Endothelial cell of umbilical vein (primary cell): ENCODE results near the gene PKNOX2. TPM values are rescaled to one million over a fixed set of nuclear protein-coding genes. Genes with fewer than 3 reads are reported as not detected.

Source experiments
- BruUV-seq: library from RNA; stranded (reverse); fragments of 400-500 nt; replicated peaks from 2 replicates; lab custom pipeline; 2021; lab: Mats Ljungman, UMichigan
- CTCF ChIA-PET: fragments of 300-600, 350-600 bp; sonication (Branson Sonifier 250); formaldehyde crosslinking; loops from one replicate; lab custom pipeline; 2021; ENCODE audit warnings: antibody characterized with exemption, inconsistent platforms; lab: Charles Lee
- POLR2A ChIA-PET: fragments of 300-600, 350-600 bp; sonication (Branson Sonifier 250); formaldehyde crosslinking; loops from one replicate; lab custom pipeline; 2021; ENCODE audit warnings: antibody characterized with exemption, inconsistent platforms; lab: Charles Lee
- DNase-seq: peaks from one replicate; pipeline ENCODE4 v3.0.0-alpha.2; 2011; ENCODE audit warnings: low read depth, low spot score
- FAIRE-seq: peaks from 2 replicates; lab custom pipeline; 2011; peaks lifted over from hg19 to GRCh38; lab: Jason Lieb, UNC
- H2AFZ ChIP-seq: 2 replicates; pipeline ENCODE4 v1.6.0; 2012; ENCODE audit warnings: low read depth, low read length, control low read depth, inconsistent platforms
- H3K27ac ChIP-seq: 2 replicates; pipeline ENCODE4 v1.5.1; 2011; ENCODE audit warnings: low read depth, mild to moderate bottlenecking, control low read depth, low read length, moderate library complexity; ENCODE audit not compliant: insufficient read depth
- H3K27me3 ChIP-seq, 2 experiments: 2 replicates each; pipeline versions ENCODE4 v1.6.0 to v1.6.1; 2011; ENCODE audit warnings: low read length in 2 of 2, mixed read lengths in 1 of 2; ENCODE audit not compliant: control insufficient read depth in 2 of 2, insufficient read depth in 2 of 2
- H3K36me3 ChIP-seq, 2 experiments: 2 replicates in 1 of 2; 3 replicates in 1 of 2; pipeline ENCODE4 v1.5.1; 2011; ENCODE audit warnings: low read length in 2 of 2, mild to moderate bottlenecking in 1 of 2, moderate library complexity in 1 of 2; ENCODE audit not compliant: control insufficient read depth in 2 of 2, insufficient read depth in 2 of 2; ENCODE audit errors: extremely low read depth in 1 of 2
- H3K4me1 ChIP-seq: 3 replicates; pipeline ENCODE4 v1.5.1; 2011; ENCODE audit warnings: mild to moderate bottlenecking, low read length; ENCODE audit not compliant: control insufficient read depth, insufficient read depth; ENCODE audit errors: extremely low read depth
- H3K4me2 ChIP-seq: 2 replicates; pipeline ENCODE4 v1.6.1; 2011; ENCODE audit warnings: low read length, control low read depth, mixed read lengths; ENCODE audit not compliant: insufficient read depth
- H3K4me3 ChIP-seq, 3 experiments: fragments of 200-600 bp in 1 of 3; sonication (generic), shearing (Covaris generic) in 1 of 3; replicated peaks in 1 of 3; 2 replicates each; pipeline ENCODE4 v1.5.1; 2011 to 2016; ENCODE audit warnings: control low read depth in 3 of 3, low read length in 3 of 3, mild to moderate bottlenecking in 2 of 3, inconsistent platforms in 1 of 3, low read depth in 1 of 3, moderate library complexity in 1 of 3; ENCODE audit not compliant: insufficient read depth in 1 of 3
- H3K79me2 ChIP-seq: 2 replicates; pipeline ENCODE4 v1.6.0; 2012; ENCODE audit warnings: low read length, inconsistent platforms; ENCODE audit not compliant: control insufficient read depth, insufficient read depth
- H3K9ac ChIP-seq: replicated peaks from 2 replicates; pipeline ENCODE3; 2011; ENCODE audit warnings: low read length, control low read depth; ENCODE audit not compliant: insufficient read depth; ENCODE audit errors: extremely low read depth
- H3K9me1 ChIP-seq: replicated peaks from 3 replicates; pipeline ENCODE4 v1.6.0; 2011; ENCODE audit warnings: mild to moderate bottlenecking, low read length; ENCODE audit not compliant: control insufficient read depth, insufficient read depth; ENCODE audit errors: extremely low read depth
- H3K9me3 ChIP-seq: replicated peaks from 2 replicates; pipeline ENCODE4 v1.5.1; 2012; ENCODE audit warnings: low read length, inconsistent platforms; ENCODE audit not compliant: control insufficient read depth, insufficient read depth
- H4K20me1 ChIP-seq: replicated peaks from 2 replicates; pipeline ENCODE3; 2011; ENCODE audit warnings: mild to moderate bottlenecking, low read length; ENCODE audit not compliant: control insufficient read depth, insufficient read depth; ENCODE audit errors: extremely low read depth
- EZH2 ChIP-seq: IDR thresholded peaks from 2 replicates; pipeline ENCODE4 v1.6.1; 2012; ENCODE audit warnings: borderline replicate concordance, low read depth, mild to moderate bottlenecking, moderate library complexity, low read length, inconsistent platforms; ENCODE audit not compliant: severe bottlenecking
- FOS ChIP-seq: IDR thresholded peaks from 2 replicates; pipeline ENCODE4 v1.6.1; 2011; ENCODE audit warnings: mild to moderate bottlenecking, low read length, moderate library complexity, borderline replicate concordance; ENCODE audit not compliant: insufficient read depth
- GATA2 ChIP-seq: IDR thresholded peaks from 2 replicates; pipeline ENCODE4 v1.7.0; 2011; ENCODE audit warnings: low read depth, mild to moderate bottlenecking, moderate library complexity, mixed read lengths, low read length; ENCODE audit not compliant: insufficient read length, insufficient read depth
- JUN ChIP-seq: IDR thresholded peaks from 2 replicates; pipeline ENCODE4 v1.6.1; 2011; ENCODE audit warnings: borderline replicate concordance, low read depth; ENCODE audit not compliant: insufficient read length, insufficient read depth
- MAX ChIP-seq: IDR thresholded peaks from 2 replicates; pipeline ENCODE4 v1.6.1; 2011; ENCODE audit not compliant: insufficient read depth, insufficient read length
- MYC ChIP-seq: IDR thresholded peaks from one replicate; pipeline ENCODE4 v1.6.1; 2011; ENCODE audit warnings: mild to moderate bottlenecking, low read depth, low read length
- POLR2A ChIP-seq: IDR thresholded peaks from 2 replicates; pipeline ENCODE4 v1.6.1; 2012; ENCODE audit warnings: low read depth, mild to moderate bottlenecking, control low read depth, low read length
- POLR2AphosphoS5 ChIP-seq: IDR thresholded peaks from 2 replicates; pipeline ENCODE4 v1.6.1; 2012; ENCODE audit warnings: low read depth, mild to moderate bottlenecking, control low read depth, low read length, moderate library complexity; ENCODE audit not compliant: insufficient read depth
- dilution Hi-C: fragments of 300-500 bp; cut with MboI; formaldehyde crosslinking; loops from one replicate; pipeline ENCODE4 v1.15.0; 2019; ENCODE audit warnings: low sequenced_read_pairs; ENCODE audit not compliant: extremely low pct_ligation_motif_present
- intact Hi-C: fragments of 100-400 bp; cut with micrococcal nuclease; formaldehyde crosslinking; loops from one replicate; pipeline ENCODE4 v1.10.0; 2022
- polyA plus RNA-seq, 4 experiments: library from polyadenylated mRNA; depleted of rRNA in 3 of 4; stranded (reverse) in 3 of 4; unstranded in 1 of 4; fragments of >200 nt; gene quantifications; 2 replicates each; pipeline versions ENCODE4 v1.2.1 to v1.2.3, GENCODE V29; 2011 to 2012; ENCODE audit warnings: missing spikeins in 1 of 4
- total RNA-seq: library from RNA; stranded (reverse); gene quantifications from 2 replicates; pipeline ENCODE4 v1.2.3, GENCODE V29; 2021
- TF ChIP-seq, protein P1 (sequence below), 2 donors: IDR thresholded peaks; 1 replicate in 1 of 2; 2 replicates in 1 of 2; pipeline ENCODE4 v1.5.1; 2011; ENCODE audit warnings: low read length in 2 of 2, mild to moderate bottlenecking in 2 of 2, moderate library complexity in 2 of 2, control low read depth in 1 of 2, inconsistent platforms in 1 of 2, low read depth in 1 of 2; ENCODE audit not compliant: insufficient read depth in 1 of 2; ENCODE audit errors: extremely low read depth in 1 of 2

The PKNOX2 gene
- total and polyA plus RNA-seq, 2 donors (not counting 3 experiments of a cell fraction or from before 2014, with no cell fraction given) = 0.11 to 0.91 TPM

DNA sequence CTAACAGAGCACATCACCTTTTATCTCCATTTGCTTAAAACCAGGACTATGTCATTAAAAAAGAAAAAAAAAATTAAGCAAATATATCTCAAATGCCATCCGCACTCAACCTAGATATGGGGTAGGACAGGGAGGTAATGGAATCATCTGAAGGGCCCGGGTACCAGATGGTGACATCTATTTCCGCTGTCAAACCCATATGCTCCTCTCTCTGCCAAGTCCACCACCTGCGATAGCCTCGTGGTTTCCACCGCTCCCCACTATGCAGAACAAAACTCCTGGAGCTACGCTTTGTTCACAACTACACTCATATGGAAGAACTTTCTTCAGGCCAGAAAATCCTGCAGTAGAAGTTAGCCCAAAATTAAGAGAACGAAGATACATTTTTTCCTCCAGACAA, 300.1 kb downstream of the PKNOX2 start:
- ChIA-PET CTCF (interaction anchor here (1.5 kb wide), 1 partner anchor 12 kb away, joined by 3 read pairs; no protein-coding TSS in a partner anchor), POLR2A (interaction anchor here (0.6 kb wide), 1 partner anchor 50 kb away, joined by 3 read pairs; no protein-coding TSS in a partner anchor)
- no peak overlapping the region for H3K27ac ChIP-seq
- H3K27me3 ChIP-seq = no peaks in the 10 kb centered on the region
- no peaks in the 10 kb centered on the region for H3K9me1 ChIP-seq
- H3K4me2 ChIP-seq = no peak overlapping the region
- no peaks in the 10 kb centered on the region for H4K20me1 ChIP-seq
- intact Hi-C loops = no loop called here
- no peaks in the 10 kb centered on the region for H3K36me3 ChIP-seq
- no peak overlapping the region for H2AFZ ChIP-seq
- FAIRE-seq = no peak
- dilution Hi-C loops = no loop called here
- H3K9me3 ChIP-seq = no peaks in the 10 kb centered on the region
- no peaks in the 10 kb centered on the region for H3K79me2 ChIP-seq
- no peaks in the 10 kb centered on the region for H3K4me1 ChIP-seq
- H3K9ac ChIP-seq = no peak overlapping the region
- TF ChIP-seq, protein P1, sequence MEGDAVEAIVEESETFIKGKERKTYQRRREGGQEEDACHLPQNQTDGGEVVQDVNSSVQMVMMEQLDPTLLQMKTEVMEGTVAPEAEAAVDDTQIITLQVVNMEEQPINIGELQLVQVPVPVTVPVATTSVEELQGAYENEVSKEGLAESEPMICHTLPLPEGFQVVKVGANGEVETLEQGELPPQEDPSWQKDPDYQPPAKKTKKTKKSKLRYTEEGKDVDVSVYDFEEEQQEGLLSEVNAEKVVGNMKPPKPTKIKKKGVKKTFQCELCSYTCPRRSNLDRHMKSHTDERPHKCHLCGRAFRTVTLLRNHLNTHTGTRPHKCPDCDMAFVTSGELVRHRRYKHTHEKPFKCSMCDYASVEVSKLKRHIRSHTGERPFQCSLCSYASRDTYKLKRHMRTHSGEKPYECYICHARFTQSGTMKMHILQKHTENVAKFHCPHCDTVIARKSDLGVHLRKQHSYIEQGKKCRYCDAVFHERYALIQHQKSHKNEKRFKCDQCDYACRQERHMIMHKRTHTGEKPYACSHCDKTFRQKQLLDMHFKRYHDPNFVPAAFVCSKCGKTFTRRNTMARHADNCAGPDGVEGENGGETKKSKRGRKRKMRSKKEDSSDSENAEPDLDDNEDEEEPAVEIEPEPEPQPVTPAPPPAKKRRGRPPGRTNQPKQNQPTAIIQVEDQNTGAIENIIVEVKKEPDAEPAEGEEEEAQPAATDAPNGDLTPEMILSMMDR (IDR thresholded peaks at IDR 0.05; ENCODE audit: extremely low read depth in 1 of 2, insufficient read depth in 1 of 2, low read depth in 1 of 2, low read length in 2 of 2) = no peak
- TF ChIP-seq EZH2 (no peak), GATA2 (no peak), JUN (no peak), MYC (no peak), FOS (no peak), POLR2A (no peak), POLR2AphosphoS5 (no peak), MAX (no peak)
- DNase-seq = no peak
- no peak overlapping the region for H3K4me3 ChIP-seq
- no TSS peak for BruUV-seq
